ENCODE data around the gene ARHGAP26. TPM values are rescaled to one million over a fixed set of nuclear protein-coding genes. Genes with fewer than 3 reads are reported as not detected.
"Not testable (repeated sequence)": the region's sequence is repeated elsewhere in the genome, so short reads cannot be mapped to it uniquely, and the experiment has no call there.

Gene ARHGAP26
- total and polyA plus RNA-seq, 2 experiments from 2014 or later: 9.5 to 16.8 TPM

DNA sequence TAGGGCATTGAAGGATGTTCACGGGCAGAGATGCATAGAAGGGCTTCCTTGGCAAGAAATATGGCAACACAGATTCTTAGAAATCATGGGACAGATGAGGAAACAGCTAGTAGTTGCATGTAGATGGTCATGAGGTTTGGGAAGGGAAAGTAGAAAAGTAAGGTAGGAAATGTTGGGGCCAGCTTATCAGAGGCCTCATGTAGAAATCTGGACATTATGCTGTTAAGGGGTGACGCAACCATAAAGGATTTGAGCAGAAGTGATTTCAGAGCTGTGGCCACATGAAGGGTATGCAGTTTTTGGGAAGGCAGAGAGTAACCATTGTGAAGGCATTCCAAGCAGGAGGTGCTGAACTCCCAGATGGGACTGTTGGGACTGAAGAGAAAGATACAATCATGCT is 224.0 kb downstream of the ARHGAP26 start:
- H3K9me2 ChIP-seq (ENCODE audit: insufficient read depth): no peaks in the 10 kb centered on the region
- H3K27me3 Mint-ChIP-seq (ENCODE audit: insufficient read depth, low read depth, poor library complexity): no peaks in the 10 kb centered on the region

DNA sequence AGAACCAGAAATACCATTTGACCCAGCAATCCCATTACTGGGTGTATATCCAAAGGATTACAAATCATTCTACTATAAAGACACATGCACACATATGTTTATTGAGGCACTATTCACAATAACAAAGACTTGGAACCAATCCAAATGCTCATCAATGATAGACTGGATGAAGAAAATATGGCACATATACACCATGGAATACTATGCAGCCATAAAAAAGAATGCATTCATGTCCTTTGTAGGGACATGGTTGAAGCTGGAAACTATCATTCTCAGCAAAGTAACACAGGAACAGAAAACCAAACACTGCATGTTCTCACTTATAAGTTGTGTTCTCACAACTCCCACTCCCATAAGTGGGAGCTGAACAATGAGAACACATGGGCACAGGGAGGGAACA is 225.4 kb downstream of the ARHGAP26 start:
- not testable (repeated sequence) for H3K27ac Mint-ChIP-seq; H3K4me3 Mint-ChIP-seq; H3K27me3 ChIP-seq (ENCODE audit: insufficient read depth); H3K27me3 Mint-ChIP-seq (ENCODE audit: insufficient read depth, low read depth, poor library complexity); H3K36me3 ChIP-seq (ENCODE audit: insufficient read depth); H3K27ac ChIP-seq (ENCODE audit: low read depth); ATAC-seq; H3K4me2 ChIP-seq; H4K20me1 ChIP-seq (replicated peaks; ENCODE audit: insufficient read depth); H3K9me2 ChIP-seq (ENCODE audit: insufficient read depth); H2AFZ ChIP-seq; DNase-seq (ENCODE audit: low spot score); H3K79me2 ChIP-seq (replicated peaks; ENCODE audit: insufficient read depth); H3K4me1 Mint-ChIP-seq; H3F3A ChIP-seq (replicated peaks; ENCODE audit: low read depth); H3K4me3 ChIP-seq; H3K4me1 ChIP-seq (ENCODE audit: insufficient read depth)
- peaks cover 22% of the 10 kb centered on the region for H3K36me3 Mint-ChIP-seq (ENCODE audit: low read depth)
- peaks cover 24% of the 10 kb centered on the region for H3K9me3 Mint-ChIP-seq

More for the DNA sequence above, 224.0 kb downstream of the ARHGAP26 start:
- Histone ChIP-seq H3K27me3 (ENCODE audit: insufficient read depth) (no peaks in the 10 kb centered on the region), H3K79me2 (replicated peaks; ENCODE audit: insufficient read depth) (no peaks in the 10 kb centered on the region), H3K36me3 (ENCODE audit: insufficient read depth) (no peaks in the 10 kb centered on the region), H3K27ac (ENCODE audit: low read depth) (no peak overlapping the region), H3K4me1 (ENCODE audit: insufficient read depth) (no peaks in the 10 kb centered on the region), H3K4me3 (no peak overlapping the region), H3F3A (replicated peaks; ENCODE audit: low read depth) (no peaks in the 10 kb centered on the region), H3K4me2 (no peak overlapping the region), H2AFZ (no peak overlapping the region), H4K20me1 (replicated peaks; ENCODE audit: insufficient read depth) (no peaks in the 10 kb centered on the region)
- peaks cover 33% of the 10 kb centered on the region for H3K36me3 Mint-ChIP-seq (ENCODE audit: low read depth)
- DNase-seq (ENCODE audit: low spot score) (no peak), ATAC-seq (no peak)
- H3K4me3 Mint-ChIP-seq: no peak overlapping the region
- no peaks in the 10 kb centered on the region; the same call in 2 of the 3 replicates for H3K4me1 Mint-ChIP-seq
- no peak for TF ChIP-seq JUNB (IDR thresholded peaks at IDR 0.05; ENCODE audit: unreplicated experiment)
- peaks cover 36% of the 10 kb centered on the region for H3K9me3 Mint-ChIP-seq
- H3K27ac Mint-ChIP-seq: no peak overlapping the region

DNA sequence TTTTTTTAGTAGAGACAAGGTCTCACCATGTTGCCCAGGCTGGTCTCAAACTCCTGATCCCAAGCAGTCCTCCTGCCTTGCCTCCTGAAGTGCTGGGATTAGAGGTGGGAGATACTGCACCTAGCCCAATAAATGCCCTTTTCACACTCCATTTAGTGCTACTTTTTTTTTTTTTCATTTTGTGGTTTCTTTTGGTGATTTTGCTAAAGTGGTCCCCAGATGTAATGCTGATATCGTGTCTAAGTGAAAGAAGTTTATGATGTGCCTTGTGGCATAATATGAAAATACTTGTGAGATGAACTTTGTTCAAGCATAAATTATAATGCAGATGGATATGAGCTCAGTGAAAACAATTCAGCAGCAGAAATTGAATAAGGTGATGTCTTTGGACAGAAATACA is 227.4 kb downstream of the ARHGAP26 start:
- peaks cover 6% of the 10 kb centered on the region; the same call in 2 of the 3 replicates for H3K36me3 Mint-ChIP-seq (ENCODE audit: low read depth)
- no peaks in the 10 kb centered on the region for H3K79me2 ChIP-seq (replicated peaks; ENCODE audit: insufficient read depth)
- peaks cover 13% of the 10 kb centered on the region for H3K4me1 Mint-ChIP-seq
- H3K27ac ChIP-seq (ENCODE audit: low read depth): no peak overlapping the region
- no peaks in the 10 kb centered on the region for H3K27me3 Mint-ChIP-seq (ENCODE audit: insufficient read depth, low read depth, poor library complexity)
- H3K9me3 Mint-ChIP-seq: peaks cover 4% of the 10 kb centered on the region; the same call in 2 of the 3 replicates
- no peaks in the 10 kb centered on the region for H3K36me3 ChIP-seq (ENCODE audit: insufficient read depth)
- no peak overlapping the region for H3K27ac Mint-ChIP-seq
- ATAC-seq: no peak
- no peak for DNase-seq (ENCODE audit: low spot score)
- peaks cover 3% of the 10 kb centered on the region for H3K4me1 ChIP-seq (ENCODE audit: insufficient read depth)
- H2AFZ ChIP-seq: no peak overlapping the region
- H3K4me3 Mint-ChIP-seq: no peak overlapping the region
- no peaks in the 10 kb centered on the region for H3K9me2 ChIP-seq (ENCODE audit: insufficient read depth)
- no peaks in the 10 kb centered on the region for H4K20me1 ChIP-seq (replicated peaks; ENCODE audit: insufficient read depth)
- H3K4me3 ChIP-seq: no peak overlapping the region
- H3K27me3 ChIP-seq (ENCODE audit: insufficient read depth): no peaks in the 10 kb centered on the region
- no peak overlapping the region for H3K4me2 ChIP-seq
- no peaks in the 10 kb centered on the region for H3F3A ChIP-seq (replicated peaks; ENCODE audit: low read depth)
- TF ChIP-seq POLR2AphosphoS5 (IDR thresholded peaks at IDR 0.05; ENCODE audit: low read depth) (no peak), EZH2 (IDR thresholded peaks at IDR 0.05; ENCODE audit: low read depth, unreplicated experiment) (no peak)
- TF ChIP-seq, protein P1, sequence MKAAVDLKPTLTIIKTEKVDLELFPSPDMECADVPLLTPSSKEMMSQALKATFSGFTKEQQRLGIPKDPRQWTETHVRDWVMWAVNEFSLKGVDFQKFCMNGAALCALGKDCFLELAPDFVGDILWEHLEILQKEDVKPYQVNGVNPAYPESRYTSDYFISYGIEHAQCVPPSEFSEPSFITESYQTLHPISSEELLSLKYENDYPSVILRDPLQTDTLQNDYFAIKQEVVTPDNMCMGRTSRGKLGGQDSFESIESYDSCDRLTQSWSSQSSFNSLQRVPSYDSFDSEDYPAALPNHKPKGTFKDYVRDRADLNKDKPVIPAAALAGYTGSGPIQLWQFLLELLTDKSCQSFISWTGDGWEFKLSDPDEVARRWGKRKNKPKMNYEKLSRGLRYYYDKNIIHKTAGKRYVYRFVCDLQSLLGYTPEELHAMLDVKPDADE (IDR thresholded peaks at IDR 0.05): no peak
- TF ChIP-seq, protein P2, sequence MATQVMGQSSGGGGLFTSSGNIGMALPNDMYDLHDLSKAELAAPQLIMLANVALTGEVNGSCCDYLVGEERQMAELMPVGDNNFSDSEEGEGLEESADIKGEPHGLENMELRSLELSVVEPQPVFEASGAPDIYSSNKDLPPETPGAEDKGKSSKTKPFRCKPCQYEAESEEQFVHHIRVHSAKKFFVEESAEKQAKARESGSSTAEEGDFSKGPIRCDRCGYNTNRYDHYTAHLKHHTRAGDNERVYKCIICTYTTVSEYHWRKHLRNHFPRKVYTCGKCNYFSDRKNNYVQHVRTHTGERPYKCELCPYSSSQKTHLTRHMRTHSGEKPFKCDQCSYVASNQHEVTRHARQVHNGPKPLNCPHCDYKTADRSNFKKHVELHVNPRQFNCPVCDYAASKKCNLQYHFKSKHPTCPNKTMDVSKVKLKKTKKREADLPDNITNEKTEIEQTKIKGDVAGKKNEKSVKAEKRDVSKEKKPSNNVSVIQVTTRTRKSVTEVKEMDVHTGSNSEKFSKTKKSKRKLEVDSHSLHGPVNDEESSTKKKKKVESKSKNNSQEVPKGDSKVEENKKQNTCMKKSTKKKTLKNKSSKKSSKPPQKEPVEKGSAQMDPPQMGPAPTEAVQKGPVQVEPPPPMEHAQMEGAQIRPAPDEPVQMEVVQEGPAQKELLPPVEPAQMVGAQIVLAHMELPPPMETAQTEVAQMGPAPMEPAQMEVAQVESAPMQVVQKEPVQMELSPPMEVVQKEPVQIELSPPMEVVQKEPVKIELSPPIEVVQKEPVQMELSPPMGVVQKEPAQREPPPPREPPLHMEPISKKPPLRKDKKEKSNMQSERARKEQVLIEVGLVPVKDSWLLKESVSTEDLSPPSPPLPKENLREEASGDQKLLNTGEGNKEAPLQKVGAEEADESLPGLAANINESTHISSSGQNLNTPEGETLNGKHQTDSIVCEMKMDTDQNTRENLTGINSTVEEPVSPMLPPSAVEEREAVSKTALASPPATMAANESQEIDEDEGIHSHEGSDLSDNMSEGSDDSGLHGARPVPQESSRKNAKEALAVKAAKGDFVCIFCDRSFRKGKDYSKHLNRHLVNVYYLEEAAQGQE (IDR thresholded peaks at IDR 0.05; ENCODE audit: unreplicated experiment): no peak
- TF ChIP-seq, protein P3, sequence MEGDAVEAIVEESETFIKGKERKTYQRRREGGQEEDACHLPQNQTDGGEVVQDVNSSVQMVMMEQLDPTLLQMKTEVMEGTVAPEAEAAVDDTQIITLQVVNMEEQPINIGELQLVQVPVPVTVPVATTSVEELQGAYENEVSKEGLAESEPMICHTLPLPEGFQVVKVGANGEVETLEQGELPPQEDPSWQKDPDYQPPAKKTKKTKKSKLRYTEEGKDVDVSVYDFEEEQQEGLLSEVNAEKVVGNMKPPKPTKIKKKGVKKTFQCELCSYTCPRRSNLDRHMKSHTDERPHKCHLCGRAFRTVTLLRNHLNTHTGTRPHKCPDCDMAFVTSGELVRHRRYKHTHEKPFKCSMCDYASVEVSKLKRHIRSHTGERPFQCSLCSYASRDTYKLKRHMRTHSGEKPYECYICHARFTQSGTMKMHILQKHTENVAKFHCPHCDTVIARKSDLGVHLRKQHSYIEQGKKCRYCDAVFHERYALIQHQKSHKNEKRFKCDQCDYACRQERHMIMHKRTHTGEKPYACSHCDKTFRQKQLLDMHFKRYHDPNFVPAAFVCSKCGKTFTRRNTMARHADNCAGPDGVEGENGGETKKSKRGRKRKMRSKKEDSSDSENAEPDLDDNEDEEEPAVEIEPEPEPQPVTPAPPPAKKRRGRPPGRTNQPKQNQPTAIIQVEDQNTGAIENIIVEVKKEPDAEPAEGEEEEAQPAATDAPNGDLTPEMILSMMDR (conservative IDR thresholded peaks at IDR 0.05; ENCODE audit: low read depth in 2 of 2): no peak

Measured in GM23338 (cell line).